Stimulated activated CD8-positive, alpha-beta memory T cell treated with anti-CD3 and anti-CD28 coated beads, Interleukin-4, amount 100 ng/mL, for 4 hours (primary cell): ENCODE measurements around the gene CCDC149.

Source experiments
- DNase-seq, 2 donors: peaks; one replicate each; pipeline ENCODE4 v3.0.0-alpha.2; 2020; ENCODE audit warnings: low read depth in 2 of 2, low spot score in 1 of 2

Gene CCDC149

GRCh38 chr4:24778464-24779225, 134.2 kb downstream of the CCDC149 start:
- no peak for DNase-seq

- DNase-seq = no peak
Observed at GRCh38 chr4:24777536-24778463, 135.0 kb downstream of the CCDC149 start.

- no peak for DNase-seq
Observed at GRCh38 chr4:24775750-24776149, 137.1 kb downstream of the CCDC149 start.

GRCh38 chr4:24775032-24775605, 137.7 kb downstream of the CCDC149 start:
- no peak for DNase-seq

GRCh38 chr4:24774452-24774851, 138.4 kb downstream of the CCDC149 start:
- DNase-seq = no peak

- DNase-seq = no peak
Observed at GRCh38 chr4:24772952-24773351, 139.9 kb downstream of the CCDC149 start.

- no peak for DNase-seq
Observed at GRCh38 chr4:24772061-24772705, 140.7 kb downstream of the CCDC149 start.

- no peak for DNase-seq
Observed at GRCh38 chr4:24771241-24771640, 141.6 kb downstream of the CCDC149 start.

GRCh38 chr4:24770667-24771066, 142.2 kb downstream of the CCDC149 start:
- DNase-seq = no peak

GRCh38 chr4:24770032-24770584, 142.7 kb downstream of the CCDC149 start:
- no peak for DNase-seq

GRCh38 chr4:24769571-24769970, 143.3 kb downstream of the CCDC149 start:
- DNase-seq = no peak

- no peak for DNase-seq
Observed at GRCh38 chr4:24768604-24769003, 144.2 kb downstream of the CCDC149 start.

- no peak for DNase-seq
Observed at GRCh38 chr4:24768006-24768405, 144.8 kb downstream of the CCDC149 start.

GRCh38 chr4:24765376-24765988, 147.4 kb downstream of the CCDC149 start:
- DNase-seq = no peak

- DNase-seq = no peak
Observed at GRCh38 chr4:24764345-24764744, 148.5 kb downstream of the CCDC149 start.

- no peak for DNase-seq
Observed at GRCh38 chr4:24763631-24764297, 149.1 kb downstream of the CCDC149 start.
